T-helper 2 cell treated with Interferon-gamma antibody and Interleukin-4, amounts not matched to agents 100 ng/mL and 5 ng/mL, for 36 hours (primary cell): ENCODE measurements around the gene PARD3B. TPM values are rescaled to one million over a fixed set of nuclear protein-coding genes. Genes with fewer than 3 reads are reported as not detected.
"Not testable (repeated sequence)": the region's sequence is repeated elsewhere in the genome, so short reads cannot be mapped to it uniquely, and the experiment has no call there.

Experiments used
- intact Hi-C: fragments of 100-400 bp; cut with micrococcal nuclease; formaldehyde crosslinking; loops from one replicate; pipeline ENCODE4 v1.15.1; 2023
- total RNA-seq: library from RNA; stranded (reverse); gene quantifications from 2 replicates; pipeline ENCODE4 v1.2.3, GENCODE V29; 2022

PARD3B gene
- total RNA-seq, 1 donor from 2014 or later, result 1.7 TPM

DNA sequence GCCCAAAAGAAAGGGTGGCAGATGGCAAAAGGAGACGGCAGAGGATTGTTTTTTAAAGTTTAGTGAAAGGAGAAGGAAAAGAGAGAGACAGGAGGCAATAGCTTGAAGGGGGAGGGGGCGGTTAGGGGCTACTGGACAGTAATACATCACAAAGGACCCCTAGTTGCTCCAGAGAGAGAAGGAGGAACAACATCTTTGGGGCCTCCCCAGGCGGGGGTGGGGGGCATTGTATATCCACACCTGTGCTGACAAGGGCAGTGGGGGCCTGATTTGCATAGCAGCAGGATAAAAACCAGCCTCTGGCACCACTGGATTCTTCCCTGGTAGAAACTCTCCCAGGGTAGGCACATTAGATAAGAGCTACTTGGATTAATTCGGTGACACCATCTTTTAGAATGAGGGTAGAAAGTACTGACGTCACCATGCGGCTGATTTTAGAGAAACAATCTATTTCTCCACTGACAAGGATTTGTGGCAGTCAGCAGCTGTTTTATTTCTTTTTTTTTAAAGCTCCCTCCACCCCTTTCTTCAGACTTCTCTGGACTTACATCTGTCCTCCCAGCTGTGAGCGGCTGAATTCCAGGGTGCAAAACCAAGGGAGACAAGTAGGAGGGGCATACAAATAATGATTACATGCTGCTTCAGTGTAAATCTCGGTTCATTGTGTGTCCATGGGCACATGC is 937.3 kb downstream of the PARD3B start:
- intact Hi-C loops, result no loop called here

- intact Hi-C loops, result no loop called here
Observed at GRCh38 chr2:205483095-205483494, 937.8 kb downstream of the PARD3B start.

- intact Hi-C loops, result no loop called here
Observed at GRCh38 chr2:205484215-205484614, 938.9 kb downstream of the PARD3B start.

DNA sequence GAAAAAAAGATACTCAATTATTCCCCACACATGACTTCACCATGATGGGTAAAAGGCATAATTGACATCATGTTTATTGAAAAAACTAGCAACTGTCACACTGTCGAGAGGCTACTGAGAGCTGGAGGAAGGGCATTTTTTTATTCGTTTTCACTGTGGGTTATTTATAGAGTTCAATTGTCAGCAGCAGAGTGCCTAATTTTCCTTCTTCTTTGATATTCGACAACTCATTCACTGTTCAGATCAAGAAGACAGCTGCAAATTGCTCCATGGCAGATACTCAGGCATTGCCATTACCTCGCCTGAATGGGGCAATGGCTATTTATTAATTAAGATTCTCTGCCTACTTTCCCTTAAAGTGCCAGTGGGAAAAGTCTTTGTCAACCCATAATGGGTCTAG is 939.5 kb downstream of the PARD3B start:
- intact Hi-C loops, result no loop called here

DNA sequence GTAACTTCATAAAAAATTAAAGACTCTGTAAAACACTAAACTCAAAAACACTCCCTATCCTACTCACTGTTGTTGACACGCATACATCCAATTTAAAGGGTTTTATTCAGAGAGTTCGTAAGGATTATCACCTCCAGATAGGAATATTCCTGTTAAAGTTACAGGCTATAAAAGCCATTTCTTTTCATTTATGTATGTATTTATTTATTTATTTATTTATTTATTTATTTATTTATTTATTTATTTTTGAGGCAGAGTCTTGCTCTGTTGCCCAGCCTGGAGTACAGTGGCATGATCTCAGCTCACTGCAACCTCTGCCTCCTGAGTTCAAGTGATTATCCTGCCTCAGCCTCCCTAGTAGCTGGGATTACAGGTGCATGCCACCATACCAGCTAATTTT is 948.3 kb downstream of the PARD3B start:
- intact Hi-C loops, result not testable (repeated sequence)

- intact Hi-C loops, result no loop called here
Observed at GRCh38 chr2:205494537-205495235, 949.4 kb downstream of the PARD3B start.

DNA sequence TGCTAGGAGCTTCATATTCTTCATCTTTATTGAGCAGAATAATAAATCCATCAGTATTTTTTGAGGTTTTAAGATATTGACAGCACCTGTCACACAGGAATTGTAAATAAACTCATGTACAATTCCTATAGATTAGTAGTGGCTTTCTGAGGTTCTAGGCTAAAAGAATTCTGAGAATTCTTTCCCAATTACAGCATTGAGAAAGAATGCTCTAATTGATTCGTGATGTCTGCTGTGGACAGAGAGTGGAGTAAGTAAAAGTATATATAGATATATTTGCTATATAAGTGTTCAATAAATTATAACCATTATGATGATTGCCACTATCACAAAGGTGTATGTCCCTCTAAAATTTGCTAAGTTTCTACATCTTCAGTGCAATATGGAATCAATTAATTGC is 950.5 kb downstream of the PARD3B start:
- intact Hi-C loops, result no loop called here

- intact Hi-C loops, result no loop called here
Observed at GRCh38 chr2:205496370-205496769, 951.1 kb downstream of the PARD3B start.

GRCh38 chr2:205496772-205497171 is 951.5 kb downstream of the PARD3B start:
- intact Hi-C loops, result no loop called here

GRCh38 chr2:205499006-205499405 is 953.7 kb downstream of the PARD3B start:
- intact Hi-C loops, result no loop called here

- intact Hi-C loops, result no loop called here
Observed at GRCh38 chr2:205500065-205500464, 954.8 kb downstream of the PARD3B start.

- intact Hi-C loops, result no loop called here
Observed at GRCh38 chr2:205500951-205501350, 955.7 kb downstream of the PARD3B start.

DNA sequence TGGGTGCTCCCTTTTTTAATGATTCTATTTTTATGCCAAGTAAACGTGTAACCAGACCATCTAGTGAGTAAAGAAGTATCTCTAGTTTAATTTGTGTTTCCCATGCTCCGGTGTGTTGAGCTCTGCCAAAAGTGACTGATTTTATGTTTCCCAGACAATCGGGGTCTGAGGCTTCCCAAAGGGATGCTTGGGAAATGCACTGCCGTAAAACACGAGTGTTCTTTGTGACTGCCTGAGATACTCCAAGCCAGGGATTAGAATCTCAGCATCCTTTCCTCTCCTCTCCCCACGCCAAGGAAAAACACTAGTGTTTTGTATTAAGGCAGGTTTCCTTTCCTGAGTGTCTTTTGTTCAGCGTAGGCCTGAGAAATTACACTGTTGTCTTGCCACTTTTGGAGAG is 956.6 kb downstream of the PARD3B start:
- intact Hi-C loops, result no loop called here

- intact Hi-C loops, result no loop called here
Observed at GRCh38 chr2:205505371-205505770, 960.1 kb downstream of the PARD3B start.

- intact Hi-C loops, result no loop called here
Observed at GRCh38 chr2:205509655-205510054, 964.4 kb downstream of the PARD3B start.

GRCh38 chr2:205510345-205510744 is 965.1 kb downstream of the PARD3B start:
- intact Hi-C loops, result no loop called here

DNA sequence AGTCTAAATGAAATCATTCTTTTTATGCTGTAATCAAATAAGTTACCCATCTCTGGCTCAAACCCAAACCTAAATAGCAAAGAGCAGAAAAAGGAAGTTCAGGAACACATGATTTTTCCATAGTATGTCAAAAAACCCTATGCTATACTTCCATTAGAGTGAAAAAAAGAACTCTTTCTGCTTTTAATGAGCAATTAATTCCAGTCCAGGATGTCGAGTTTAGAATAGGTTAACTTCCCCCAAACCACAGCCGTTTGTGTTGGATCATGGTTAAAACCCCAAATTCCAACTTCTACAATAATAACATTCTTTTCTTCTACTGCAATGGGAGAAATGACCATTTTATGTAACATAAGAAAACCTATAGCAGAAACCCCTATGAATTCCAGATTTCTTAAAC is 965.9 kb downstream of the PARD3B start:
- intact Hi-C loops, result no loop called here

DNA sequence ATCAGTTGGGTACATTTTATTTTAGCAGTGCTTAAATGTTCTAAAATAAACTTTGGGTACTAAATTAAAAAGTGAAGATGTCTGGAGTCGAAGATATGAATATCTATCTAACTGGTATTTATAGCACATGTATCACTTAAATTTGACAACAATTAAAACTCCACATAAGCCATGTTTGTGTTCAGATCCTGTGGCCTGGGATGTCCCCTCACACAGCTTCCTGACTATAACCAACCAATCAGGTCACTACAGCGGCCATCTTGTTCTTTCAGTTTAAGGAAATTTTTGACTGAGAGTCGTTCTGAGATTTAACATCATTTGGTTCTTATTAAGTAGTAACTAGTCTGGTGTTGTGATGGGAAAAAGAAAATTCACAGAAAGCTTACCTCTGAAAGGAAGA is 966.4 kb downstream of the PARD3B start:
- intact Hi-C loops, result no loop called here

DNA sequence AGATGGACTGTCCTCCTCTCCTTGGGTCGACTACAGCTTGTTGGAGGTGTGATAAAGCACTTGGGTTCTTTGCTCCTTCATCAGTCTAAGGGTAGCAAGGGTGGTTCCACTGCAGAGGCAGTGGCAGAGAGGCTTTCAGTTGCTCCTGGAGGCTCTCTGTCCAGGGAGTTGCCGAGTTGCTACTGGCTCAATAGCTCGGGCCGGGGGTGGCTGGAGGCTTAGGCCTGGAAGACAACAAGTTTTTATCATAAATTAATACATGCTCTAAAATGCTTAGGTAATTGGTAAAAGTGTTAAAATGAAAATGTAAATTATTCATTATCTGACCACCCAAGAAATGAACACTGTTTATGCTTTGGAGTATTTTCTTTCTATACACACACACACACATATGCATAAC is 975.0 kb downstream of the PARD3B start:
- intact Hi-C loops, result no loop called here

- intact Hi-C loops, result no loop called here
Observed at GRCh38 chr2:205524656-205525055, 979.4 kb downstream of the PARD3B start.

DNA sequence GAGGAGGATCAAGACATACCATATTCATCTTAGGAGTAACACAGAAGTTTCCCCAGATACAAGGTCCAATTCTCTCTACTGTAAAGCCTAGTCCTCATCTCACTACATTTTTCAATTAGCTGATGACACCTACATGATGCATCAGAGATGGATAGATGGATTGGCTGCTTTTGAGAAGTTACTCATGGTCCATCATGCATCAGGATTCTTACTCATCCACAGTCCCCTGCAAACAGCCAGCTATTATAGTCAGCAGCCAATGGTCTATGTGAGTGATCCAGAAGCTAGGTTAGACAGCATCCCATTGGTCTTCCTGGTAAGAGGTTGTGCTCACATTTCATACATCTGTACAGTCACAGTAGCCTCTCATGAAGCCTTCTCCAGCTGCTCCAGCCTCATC is 982.5 kb downstream of the PARD3B start:
- intact Hi-C loops, result no loop called here

DNA sequence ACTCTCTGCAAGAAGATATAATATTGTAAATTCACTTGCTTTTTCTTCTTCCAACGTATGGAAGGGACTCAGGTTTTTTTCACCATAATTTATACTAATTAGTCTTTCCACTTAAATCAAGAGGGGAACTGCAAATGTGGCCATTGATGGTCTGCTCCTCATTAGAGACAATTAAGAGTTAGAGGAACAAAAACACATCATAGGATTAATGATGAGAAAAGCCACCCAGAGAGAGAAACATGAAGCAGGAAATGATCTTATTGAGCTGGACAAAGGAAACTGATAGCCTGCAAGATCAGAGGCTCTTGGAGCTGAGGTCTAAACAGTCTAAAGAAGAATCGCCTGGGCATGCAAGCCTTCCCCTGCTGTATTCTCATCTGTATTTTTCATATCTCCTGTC is 985.8 kb downstream of the PARD3B start:
- intact Hi-C loops, result no loop called here

- intact Hi-C loops, result no loop called here
Observed at GRCh38 chr2:205531489-205532148, 986.3 kb downstream of the PARD3B start.
